ENCODE results near the gene HOXD9. TPM values are rescaled to one million over a fixed set of nuclear protein-coding genes. Genes with fewer than 3 reads are reported as not detected.

Gene HOXD9
- total and polyA plus RNA-seq, 7 donors: 0.46 to 27.1 (median 10.6) TPM

DNA sequence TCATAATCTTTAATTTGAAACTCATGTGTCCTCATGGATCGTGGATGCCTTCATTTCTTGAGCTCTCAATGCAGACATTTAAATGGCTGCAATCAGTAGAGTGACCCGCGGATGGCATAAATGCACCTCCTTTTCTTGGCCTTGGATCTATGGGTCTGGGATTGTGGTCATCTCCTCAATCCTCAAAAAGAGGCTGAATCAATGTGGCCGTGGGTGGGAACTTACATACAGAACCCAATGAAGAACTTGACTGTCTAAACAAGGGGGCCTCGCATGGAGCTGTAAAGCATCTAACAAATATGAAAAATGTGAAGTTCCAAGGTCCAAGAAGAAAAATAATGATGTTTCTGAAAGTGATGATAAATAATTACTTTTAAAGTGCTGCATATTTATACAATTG lies 27.1 kb upstream of the HOXD9 start:
- peaks cover 0 to 46% (median 39%) of the 10 kb centered on the region in 4 donors for H3K4me1 ChIP-seq
- WGBS, 2 donors: 41 to 42% methylated on average over 5 of the region's 5 CpGs
- peaks cover 0 to 95% (median 31%) of the 10 kb centered on the region in 3 donors for H3K27me3 ChIP-seq

DNA sequence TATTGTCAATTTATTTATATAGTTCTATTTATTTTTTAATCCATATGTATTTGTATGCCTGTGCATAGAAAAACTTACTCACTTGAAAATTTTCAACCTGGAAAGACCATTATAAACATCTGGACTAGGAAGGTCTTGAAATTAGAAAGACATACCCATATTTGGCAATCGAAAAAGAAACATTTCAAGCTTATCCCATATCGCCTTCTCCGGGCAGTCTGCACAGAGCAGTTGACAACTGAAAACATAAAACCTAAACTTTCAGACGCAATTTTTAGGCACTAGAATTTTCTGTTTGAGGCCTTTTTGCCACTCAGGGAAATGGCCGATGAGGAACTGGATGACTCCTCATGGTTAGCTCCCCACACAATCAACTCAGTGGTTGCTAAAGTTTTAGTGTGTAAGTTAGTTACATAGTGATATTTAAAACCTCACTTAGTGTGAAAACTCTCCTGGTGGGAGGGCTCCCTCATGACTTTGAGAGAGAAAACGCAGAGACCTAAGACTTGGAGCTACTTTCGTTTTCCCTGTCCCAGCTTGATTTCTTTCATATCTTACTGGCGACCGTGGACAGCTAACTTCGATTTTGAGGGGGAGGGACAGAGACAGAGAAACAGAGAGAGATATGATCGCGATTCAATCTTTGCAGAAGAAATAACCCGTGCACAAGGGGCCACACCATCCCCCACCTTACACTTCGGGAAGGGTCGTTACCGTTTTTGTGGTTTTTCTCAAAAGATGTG lies 26.1 kb upstream of the HOXD9 start:
- TF ChIP-seq POLR2AphosphoS5 (IDR thresholded peaks at IDR 0.05): peak; percentile 19 to 66 (median 56)
- TF ChIP-seq, protein P1, sequence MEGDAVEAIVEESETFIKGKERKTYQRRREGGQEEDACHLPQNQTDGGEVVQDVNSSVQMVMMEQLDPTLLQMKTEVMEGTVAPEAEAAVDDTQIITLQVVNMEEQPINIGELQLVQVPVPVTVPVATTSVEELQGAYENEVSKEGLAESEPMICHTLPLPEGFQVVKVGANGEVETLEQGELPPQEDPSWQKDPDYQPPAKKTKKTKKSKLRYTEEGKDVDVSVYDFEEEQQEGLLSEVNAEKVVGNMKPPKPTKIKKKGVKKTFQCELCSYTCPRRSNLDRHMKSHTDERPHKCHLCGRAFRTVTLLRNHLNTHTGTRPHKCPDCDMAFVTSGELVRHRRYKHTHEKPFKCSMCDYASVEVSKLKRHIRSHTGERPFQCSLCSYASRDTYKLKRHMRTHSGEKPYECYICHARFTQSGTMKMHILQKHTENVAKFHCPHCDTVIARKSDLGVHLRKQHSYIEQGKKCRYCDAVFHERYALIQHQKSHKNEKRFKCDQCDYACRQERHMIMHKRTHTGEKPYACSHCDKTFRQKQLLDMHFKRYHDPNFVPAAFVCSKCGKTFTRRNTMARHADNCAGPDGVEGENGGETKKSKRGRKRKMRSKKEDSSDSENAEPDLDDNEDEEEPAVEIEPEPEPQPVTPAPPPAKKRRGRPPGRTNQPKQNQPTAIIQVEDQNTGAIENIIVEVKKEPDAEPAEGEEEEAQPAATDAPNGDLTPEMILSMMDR (IDR thresholded peaks at IDR 0.05): no peak
- Histone ChIP-seq H3K4me3 (peak overlapping the region; percentile 45 to 70 (median 68)), H3K36me3 (no peaks in the 10 kb centered on the region), H3K27me3 (peaks cover 0 to 98% (median 35%) of the 10 kb centered on the region in 3 donors), H3K27ac (peak overlapping the region in 3 of 4 donors; percentile 92 to 96 (median 94)), H3K4me1 (peaks cover 0 to 46% (median 39%) of the 10 kb centered on the region in 4 donors), H3K9me3 (no peaks in the 10 kb centered on the region)
- 13% methylated on average over 16 of the region's 16 CpGs for WGBS, 2 donors
- intact Hi-C loops (cut with DNase I): loop anchor here (2.0 to 5.0 kb wide), 3 partner anchors 16 to 929 kb away; partner anchors contain the start of gene ATF2
- no peak for DNase-seq

More for the DNA sequence above, 27.1 kb upstream of the HOXD9 start:
- DNase-seq: no peak
- intact Hi-C loops (cut with DNase I): loop anchor here (5.0 kb wide), 2 partner anchors 843 to 928 kb away; partner anchors contain the start of gene ATF2
- TF ChIP-seq EP300 (IDR thresholded peaks at IDR 0.05) (no peak), POLR2A (IDR thresholded peaks at IDR 0.05) (no peak), POLR2AphosphoS5 (IDR thresholded peaks at IDR 0.05) (no peak)
- TF ChIP-seq, protein P1 (IDR thresholded peaks at IDR 0.05): no peak
- H3K36me3 ChIP-seq: no peaks in the 10 kb centered on the region
- H3K4me3 ChIP-seq: peak overlapping the region; percentile 1 to 70 (median 68)
- peak overlapping the region in 3 of 4 donors; percentile 92 to 96 (median 94) for H3K27ac ChIP-seq
- H3K9me3 ChIP-seq: no peaks in the 10 kb centered on the region

DNA sequence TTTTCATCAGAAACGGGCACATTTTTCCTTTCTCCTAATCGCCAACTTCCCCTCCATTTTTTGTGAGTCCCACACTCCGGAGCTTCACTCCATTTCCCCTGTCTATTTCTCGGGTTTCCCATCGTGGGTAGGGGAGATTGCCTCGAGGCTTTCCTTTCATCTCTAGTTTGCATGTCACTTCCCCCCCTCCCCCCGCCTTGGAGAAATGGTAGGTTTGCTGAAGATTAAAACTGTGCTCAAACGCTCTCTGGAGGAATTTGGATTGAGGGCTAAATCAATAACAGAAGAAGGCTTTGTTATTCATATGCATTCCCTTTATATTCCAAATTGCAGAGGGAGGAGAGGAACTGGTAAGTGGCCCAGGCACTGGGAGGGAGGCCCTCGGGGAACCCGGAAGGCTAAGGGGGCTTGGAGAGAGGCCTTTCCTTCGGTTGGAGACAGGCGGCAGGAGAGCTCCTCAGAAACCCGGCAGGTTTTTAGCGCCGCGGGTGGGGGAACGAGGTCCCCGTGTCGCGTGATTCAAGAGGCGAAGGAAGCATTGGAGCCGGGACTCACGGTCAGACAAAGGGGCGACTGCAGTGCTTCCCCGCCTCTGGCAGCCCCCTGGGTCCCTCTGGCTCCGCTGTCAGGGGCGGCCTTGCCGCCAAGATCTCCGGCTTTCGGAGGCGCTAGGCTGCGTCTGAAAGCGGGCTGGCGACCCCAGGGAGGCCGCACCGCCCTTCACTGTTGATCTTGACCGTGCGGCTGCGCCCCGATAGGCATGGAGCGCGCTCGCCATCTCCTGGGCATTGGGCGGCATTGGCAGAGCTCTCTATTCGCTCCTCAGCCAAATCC lies 25.3 kb upstream of the HOXD9 start:
- 1 to 2% methylated on average over 45 of the region's 45 CpGs for WGBS, 2 donors
- Histone ChIP-seq H3K4me3 (peak overlapping the region; percentile 45 to 70 (median 68)), H3K27me3 (peaks cover 0 to 98% (median 35%) of the 10 kb centered on the region in 3 donors), H3K27ac (peak overlapping the region in 3 of 4 donors; percentile 92 to 96 (median 94)), H3K36me3 (no peaks in the 10 kb centered on the region), H3K4me1 (peaks cover 0 to 41% (median 34%) of the 10 kb centered on the region in 4 donors), H3K9me3 (no peaks in the 10 kb centered on the region)
- TF ChIP-seq, protein P1 (IDR thresholded peaks at IDR 0.05): peak; percentile 70 to 95 (median 88)
- TF ChIP-seq POLR2AphosphoS5 (IDR thresholded peaks at IDR 0.05) (peak in 3 of 4 donors; percentile 40 to 71 (median 63)), POLR2A (IDR thresholded peaks at IDR 0.05) (no peak), EP300 (IDR thresholded peaks at IDR 0.05) (no peak)
- intact Hi-C loops (cut with DNase I): loop anchor here (2.0 to 5.0 kb wide), 3 partner anchors 16 to 930 kb away; partner anchors contain the start of gene ATF2
- peak; percentile 92 for DNase-seq

- Histone ChIP-seq H3K4me1 (peaks cover 0 to 40% (median 33%) of the 10 kb centered on the region in 4 donors), H3K27me3 (peaks cover 0 to 96% (median 31%) of the 10 kb centered on the region in 3 donors), H3K36me3 (no peaks in the 10 kb centered on the region), H3K9me3 (no peaks in the 10 kb centered on the region), H3K27ac (peak overlapping the region in 3 of 4 donors; percentile 92 to 96 (median 94)), H3K4me3 (peak overlapping the region; percentile 45 to 70 (median 68))
- WGBS, 2 donors: 3% methylated on average over 18 of the region's 18 CpGs
- TF ChIP-seq EP300 (IDR thresholded peaks at IDR 0.05) (no peak), POLR2AphosphoS5 (IDR thresholded peaks at IDR 0.05) (peak in 2 of 4 donors; percentile 3 to 27), POLR2A (IDR thresholded peaks at IDR 0.05) (peak in 1 of 2 donors; percentile 46)
- TF ChIP-seq, protein P1 (IDR thresholded peaks at IDR 0.05): peak in 2 of 4 experiments; percentile 0 to 3
- intact Hi-C loops (cut with DNase I): loop anchor here (2.0 to 5.0 kb wide), 3 partner anchors 17 to 931 kb away; partner anchors contain the start of gene ATF2
- DNase-seq: no peak
Measured at GRCh38 chr2:176097820-176098365, 24.6 kb upstream of the HOXD9 start.
